ENCODE measurements around the gene MTPN.
A peak's percentile ranks its signal among the peaks of the same experiment; 100 is the strongest.

The MTPN gene

GRCh38 chr7:135981958-135982646, 4.9 kb upstream of the MTPN start:
- no peak for DNase-seq

- DNase-seq = peak; percentile 18 to 28
These were observed 3.6 kb upstream of the MTPN start for GRCh38 chr7:135980665-135981180.

GRCh38 chr7:135980012-135980551, 2.9 kb upstream of the MTPN start:
- DNase-seq = no peak

- DNase-seq = no peak
These were observed 2.4 kb upstream of the MTPN start for GRCh38 chr7:135979471-135980011.

- DNase-seq = no peak
These were observed 1.5 kb upstream of the MTPN start for GRCh38 chr7:135978624-135979023.

- DNase-seq = no peak
These were observed 545 bp upstream of the MTPN start for GRCh38 chr7:135977742-135978066.

GRCh38 chr7:135976312-135977006, 700 bp downstream of the MTPN start:
- DNase-seq = no peak

GRCh38 chr7:135975166-135975565, 2.0 kb downstream of the MTPN start:
- no peak for DNase-seq

- no peak for DNase-seq
These were observed 2.5 kb downstream of the MTPN start for GRCh38 chr7:135974667-135975066.

GRCh38 chr7:135971366-135971725, 5.8 kb downstream of the MTPN start:
- DNase-seq = no peak

GRCh38 chr7:135970682-135971365, 6.3 kb downstream of the MTPN start:
- no peak for DNase-seq

- DNase-seq = no peak
These were observed 7.1 kb downstream of the MTPN start for GRCh38 chr7:135970045-135970444.

- DNase-seq = no peak
These were observed 10.7 kb downstream of the MTPN start for GRCh38 chr7:135966341-135967043.

- no peak for DNase-seq
These were observed 11.6 kb downstream of the MTPN start for GRCh38 chr7:135965602-135966001.

GRCh38 chr7:135964791-135965190, 12.4 kb downstream of the MTPN start:
- no peak for DNase-seq

GRCh38 chr7:135964274-135964673, 12.9 kb downstream of the MTPN start:
- DNase-seq = no peak

- DNase-seq = no peak
These were observed 14.4 kb downstream of the MTPN start for GRCh38 chr7:135962802-135963201.

- DNase-seq = no peak
These were observed 16.3 kb downstream of the MTPN start for GRCh38 chr7:135960709-135961451.

- no peak for DNase-seq
These were observed 17.4 kb downstream of the MTPN start for GRCh38 chr7:135959646-135960363.

GRCh38 chr7:135958173-135958572, 19.0 kb downstream of the MTPN start:
- DNase-seq = no peak

GRCh38 chr7:135957627-135958026, 19.5 kb downstream of the MTPN start:
- no peak for DNase-seq
